HEK293 (cell line): ENCODE results near the gene RACK1.
"Not testable (repeated sequence)": the region's sequence is repeated elsewhere in the genome, so short reads cannot be mapped to it uniquely, and the experiment has no call there.

ENCODE experiments used
- MEIS1 ChIP-seq: sonication (generic); formaldehyde crosslinking; IDR thresholded peaks from 2 replicates; pipeline ENCODE4 v1.8.1; 2022; ENCODE audit warnings: missing genetic modification reagents, mild to moderate bottlenecking, borderline replicate concordance
- MZF1 ChIP-seq: fragments of 450-650 bp; formaldehyde crosslinking; IDR thresholded peaks from 2 replicates; pipeline ENCODE4 v1.5.1; 2017; ENCODE audit warnings: missing biosample characterization, missing genetic modification characterization, borderline replicate concordance
- SALL2 ChIP-seq: fragments of 450-650 bp; formaldehyde crosslinking; IDR thresholded peaks from 2 replicates; pipeline ENCODE4 v1.5.0; 2017; ENCODE audit warnings: missing biosample characterization, mild to moderate bottlenecking, missing genetic modification characterization, borderline replicate concordance
- TRIM28 ChIP-seq: IDR thresholded peaks from 2 replicates; pipeline ENCODE4 v1.6.1; 2011; ENCODE audit warnings: low read length, control low read depth, borderline replicate concordance
- YY1 ChIP-seq: fragments of 450-650 bp; formaldehyde crosslinking; IDR thresholded peaks from 2 replicates; pipeline ENCODE4 v1.5.1; 2018; ENCODE audit warnings: missing biosample characterization, missing genetic modification characterization
- ZBTB1 ChIP-seq: fragments of 450-650 bp; formaldehyde crosslinking; IDR thresholded peaks from 2 replicates; pipeline ENCODE4 v1.5.1; 2016; ENCODE audit warnings: missing biosample characterization, missing genetic modification characterization
- ZFP41 ChIP-seq: fragments of 450-650 bp; formaldehyde crosslinking; IDR thresholded peaks from 2 replicates; pipeline ENCODE4 v1.5.1; 2016; ENCODE audit warnings: missing biosample characterization, missing genetic modification characterization, borderline replicate concordance
- ZNF133 ChIP-seq: fragments of 450-650 bp; formaldehyde crosslinking; IDR thresholded peaks from 2 replicates; pipeline ENCODE4 v1.5.1; 2016; ENCODE audit warnings: missing biosample characterization, missing genetic modification characterization
- ZNF76 ChIP-seq: fragments of 450-650 bp; formaldehyde crosslinking; IDR thresholded peaks from 2 replicates; pipeline ENCODE4; 2016; ENCODE audit warnings: low read depth, missing biosample characterization, missing genetic modification characterization, borderline replicate concordance
- TF ChIP-seq, protein P1 (sequence below): fragments of 450-650 bp; formaldehyde crosslinking; IDR thresholded peaks from 2 replicates; pipeline ENCODE4 v1.5.1; 2016; ENCODE audit warnings: missing biosample characterization, missing genetic modification characterization
- TF ChIP-seq, protein P2 (sequence below): fragments of 450-650 bp; formaldehyde crosslinking; IDR thresholded peaks from 2 replicates; pipeline ENCODE4 v1.5.1; 2016; ENCODE audit warnings: missing biosample characterization, missing genetic modification characterization
- TF ChIP-seq, protein P3 (sequence below): IDR thresholded peaks from 2 replicates; pipeline ENCODE4 v1.6.1; 2011; ENCODE audit warnings: mild to moderate bottlenecking, low read depth, low read length, borderline replicate concordance

DNA sequence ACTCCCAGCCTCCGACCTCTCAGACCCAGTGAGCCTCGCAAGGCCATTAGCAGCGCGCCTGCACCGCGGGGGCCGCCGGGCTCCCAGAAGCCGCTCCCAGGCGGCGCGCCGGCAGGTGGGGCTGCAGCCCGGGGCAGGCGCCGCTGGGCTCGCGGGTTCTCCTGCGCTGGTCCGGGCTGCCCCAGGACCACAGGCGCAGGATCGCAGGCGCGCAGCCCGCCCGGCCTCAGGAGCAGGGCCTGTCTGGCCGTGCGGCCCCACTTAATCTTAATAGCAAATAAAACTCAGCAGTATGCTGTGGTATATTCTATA is 29.7 kb upstream of the RACK1 start:
- TF ChIP-seq, protein P1, sequence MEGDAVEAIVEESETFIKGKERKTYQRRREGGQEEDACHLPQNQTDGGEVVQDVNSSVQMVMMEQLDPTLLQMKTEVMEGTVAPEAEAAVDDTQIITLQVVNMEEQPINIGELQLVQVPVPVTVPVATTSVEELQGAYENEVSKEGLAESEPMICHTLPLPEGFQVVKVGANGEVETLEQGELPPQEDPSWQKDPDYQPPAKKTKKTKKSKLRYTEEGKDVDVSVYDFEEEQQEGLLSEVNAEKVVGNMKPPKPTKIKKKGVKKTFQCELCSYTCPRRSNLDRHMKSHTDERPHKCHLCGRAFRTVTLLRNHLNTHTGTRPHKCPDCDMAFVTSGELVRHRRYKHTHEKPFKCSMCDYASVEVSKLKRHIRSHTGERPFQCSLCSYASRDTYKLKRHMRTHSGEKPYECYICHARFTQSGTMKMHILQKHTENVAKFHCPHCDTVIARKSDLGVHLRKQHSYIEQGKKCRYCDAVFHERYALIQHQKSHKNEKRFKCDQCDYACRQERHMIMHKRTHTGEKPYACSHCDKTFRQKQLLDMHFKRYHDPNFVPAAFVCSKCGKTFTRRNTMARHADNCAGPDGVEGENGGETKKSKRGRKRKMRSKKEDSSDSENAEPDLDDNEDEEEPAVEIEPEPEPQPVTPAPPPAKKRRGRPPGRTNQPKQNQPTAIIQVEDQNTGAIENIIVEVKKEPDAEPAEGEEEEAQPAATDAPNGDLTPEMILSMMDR (tag by site-specific recombination): not testable (repeated sequence)
- not testable (repeated sequence) for TF ChIP-seq ZNF76 (tag by site-specific recombination); ZBTB1 (tag by site-specific recombination); TRIM28; YY1; MZF1 (tag by site-specific recombination); ZFP41; MEIS1 (CRISPR knock-in tag); SALL2 (tag by site-specific recombination); ZNF133
- TF ChIP-seq, protein P2, sequence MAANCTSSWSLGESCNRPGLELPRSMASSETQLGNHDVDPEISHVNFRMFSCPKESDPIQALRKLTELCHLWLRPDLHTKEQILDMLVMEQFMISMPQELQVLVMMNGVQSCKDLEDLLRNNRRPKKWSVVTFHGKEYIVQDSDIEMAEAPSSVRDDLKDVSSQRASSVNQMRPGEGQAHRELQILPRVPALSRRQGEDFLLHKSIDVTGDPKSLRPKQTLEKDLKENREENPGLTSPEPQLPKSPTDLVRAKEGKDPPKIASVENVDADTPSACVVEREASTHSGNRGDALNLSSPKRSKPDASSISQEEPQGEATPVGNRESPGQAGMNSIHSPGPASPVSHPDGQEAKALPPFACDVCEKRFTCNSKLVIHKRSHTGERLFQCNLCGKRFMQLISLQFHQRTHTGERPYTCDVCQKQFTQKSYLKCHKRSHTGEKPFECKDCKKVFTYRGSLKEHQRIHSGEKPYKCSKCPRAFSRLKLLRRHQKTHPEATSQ (tag by site-specific recombination): not testable (repeated sequence)
- TF ChIP-seq, protein P3, sequence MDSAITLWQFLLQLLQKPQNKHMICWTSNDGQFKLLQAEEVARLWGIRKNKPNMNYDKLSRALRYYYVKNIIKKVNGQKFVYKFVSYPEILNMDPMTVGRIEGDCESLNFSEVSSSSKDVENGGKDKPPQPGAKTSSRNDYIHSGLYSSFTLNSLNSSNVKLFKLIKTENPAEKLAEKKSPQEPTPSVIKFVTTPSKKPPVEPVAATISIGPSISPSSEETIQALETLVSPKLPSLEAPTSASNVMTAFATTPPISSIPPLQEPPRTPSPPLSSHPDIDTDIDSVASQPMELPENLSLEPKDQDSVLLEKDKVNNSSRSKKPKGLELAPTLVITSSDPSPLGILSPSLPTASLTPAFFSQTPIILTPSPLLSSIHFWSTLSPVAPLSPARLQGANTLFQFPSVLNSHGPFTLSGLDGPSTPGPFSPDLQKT: not testable (repeated sequence)
